AG04450 (cell line): ENCODE data around the gene HCFC2. TPM values are rescaled to one million over a fixed set of nuclear protein-coding genes. Genes with fewer than 3 reads are reported as not detected.

Source experiments
- CTCF ChIA-PET: fragments of 300-600, 350-600 bp; formaldehyde crosslinking; extraction: SDS; loops from one replicate; lab custom pipeline; 2022; ENCODE audit warnings: antibody characterized with exemption, inconsistent platforms; lab: Charles Lee
- POLR2A ChIA-PET: fragments of 350-600 bp; formaldehyde crosslinking; extraction: SDS; loops from one replicate; lab custom pipeline; 2021; ENCODE audit warnings: antibody characterized with exemption, inconsistent platforms; lab: Yijun Ruan, JAX
- DNase-seq: peaks from one replicate; pipeline ENCODE4 v3.0.0-alpha.2; 2011; ENCODE audit warnings: low read depth, low spot score
- H3K27ac ChIP-seq: one replicate; pipeline ENCODE4 v1.5.1; 2012; ENCODE audit warnings: low read depth, low read length, control low read depth
- H3K27me3 ChIP-seq: one replicate; pipeline ENCODE4 v1.6.0; 2012; ENCODE audit warnings: low read length; ENCODE audit not compliant: control insufficient read depth, insufficient read depth
- H3K4me3 ChIP-seq: 2 replicates; pipeline ENCODE4 v1.5.1; 2011; ENCODE audit warnings: mild to moderate bottlenecking, low read depth, low read length, control low read depth
- H3K9me3 ChIP-seq: 2 replicates; pipeline ENCODE4 v1.5.1; 2012; ENCODE audit warnings: low read length; ENCODE audit not compliant: control insufficient read depth, insufficient read depth
- polyA plus RNA-seq: library from polyadenylated mRNA; depleted of rRNA; stranded (reverse); fragments of >200 nt; gene quantifications from 2 replicates; pipeline ENCODE4 v1.2.3, GENCODE V29; 2011
- TF ChIP-seq, protein P1 (sequence below): IDR thresholded peaks from 2 replicates; pipeline ENCODE4 v1.5.1; 2011; ENCODE audit warnings: low read depth, low read length, control low read depth, inconsistent platforms

Gene HCFC2
- polyA plus RNA-seq, 1 experiment: 31.4 TPM

DNA sequence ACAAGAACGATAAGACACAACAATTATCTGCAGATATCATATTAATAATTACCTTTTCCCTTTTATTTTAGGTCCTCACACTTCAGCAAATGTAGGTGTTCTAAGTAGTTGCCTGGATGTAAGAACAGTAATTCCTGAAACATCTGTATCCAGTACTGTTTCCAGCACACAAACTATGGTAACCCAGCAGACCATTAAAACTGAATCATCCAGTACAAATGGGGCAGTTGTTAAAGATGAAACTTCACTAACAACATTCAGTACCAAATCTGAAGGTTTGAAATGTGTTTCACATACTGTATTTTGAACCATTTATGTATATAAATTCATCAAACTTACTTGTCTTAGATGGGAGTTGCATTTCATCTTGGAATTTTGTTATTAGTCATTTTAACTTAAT lies 31.0 kb downstream of the HCFC2 start:
- ChIA-PET CTCF (no interaction called here), POLR2A (no interaction called here)
- TF ChIP-seq, protein P1, sequence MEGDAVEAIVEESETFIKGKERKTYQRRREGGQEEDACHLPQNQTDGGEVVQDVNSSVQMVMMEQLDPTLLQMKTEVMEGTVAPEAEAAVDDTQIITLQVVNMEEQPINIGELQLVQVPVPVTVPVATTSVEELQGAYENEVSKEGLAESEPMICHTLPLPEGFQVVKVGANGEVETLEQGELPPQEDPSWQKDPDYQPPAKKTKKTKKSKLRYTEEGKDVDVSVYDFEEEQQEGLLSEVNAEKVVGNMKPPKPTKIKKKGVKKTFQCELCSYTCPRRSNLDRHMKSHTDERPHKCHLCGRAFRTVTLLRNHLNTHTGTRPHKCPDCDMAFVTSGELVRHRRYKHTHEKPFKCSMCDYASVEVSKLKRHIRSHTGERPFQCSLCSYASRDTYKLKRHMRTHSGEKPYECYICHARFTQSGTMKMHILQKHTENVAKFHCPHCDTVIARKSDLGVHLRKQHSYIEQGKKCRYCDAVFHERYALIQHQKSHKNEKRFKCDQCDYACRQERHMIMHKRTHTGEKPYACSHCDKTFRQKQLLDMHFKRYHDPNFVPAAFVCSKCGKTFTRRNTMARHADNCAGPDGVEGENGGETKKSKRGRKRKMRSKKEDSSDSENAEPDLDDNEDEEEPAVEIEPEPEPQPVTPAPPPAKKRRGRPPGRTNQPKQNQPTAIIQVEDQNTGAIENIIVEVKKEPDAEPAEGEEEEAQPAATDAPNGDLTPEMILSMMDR: no peak
- H3K9me3 ChIP-seq: no peaks in the 10 kb centered on the region
- no peak overlapping the region for H3K4me3 ChIP-seq
- H3K27me3 ChIP-seq: no peaks in the 10 kb centered on the region
- no peak overlapping the region for H3K27ac ChIP-seq
- no peak for DNase-seq

DNA sequence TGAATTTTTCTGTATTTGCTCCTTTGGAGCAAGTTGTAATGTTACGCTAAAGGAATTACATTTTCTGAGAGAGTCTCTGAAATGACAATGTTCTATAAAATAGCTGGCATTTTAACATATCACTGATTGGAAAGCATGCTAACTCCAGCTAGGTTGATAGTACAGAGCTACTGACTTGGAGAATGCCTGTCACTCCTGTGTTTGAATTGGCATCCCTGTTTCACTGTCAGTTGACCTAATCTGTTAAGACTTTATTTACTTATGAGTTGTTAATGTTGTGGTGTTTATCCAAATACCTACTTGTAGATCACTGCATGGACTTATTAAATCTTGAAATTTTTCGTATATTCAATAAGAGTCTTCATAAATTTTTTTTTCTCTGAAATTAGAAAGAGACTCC lies 33.6 kb downstream of the HCFC2 start:
- POLR2A ChIA-PET: interaction anchor here (1.4 kb wide), 1 partner anchor 40 kb away, joined by 3 read pairs; the partner anchor contains the start of gene NFYB
- no peak for DNase-seq
- Histone ChIP-seq H3K9me3 (no peaks in the 10 kb centered on the region), H3K4me3 (no peak overlapping the region), H3K27ac (no peak overlapping the region), H3K27me3 (no peaks in the 10 kb centered on the region)
- TF ChIP-seq, protein P1: no peak
- CTCF ChIA-PET: interaction anchor here (6.0 kb wide), 1 partner anchor 11 kb away, joined by 82 read pairs; no protein-coding TSS in a partner anchor

DNA sequence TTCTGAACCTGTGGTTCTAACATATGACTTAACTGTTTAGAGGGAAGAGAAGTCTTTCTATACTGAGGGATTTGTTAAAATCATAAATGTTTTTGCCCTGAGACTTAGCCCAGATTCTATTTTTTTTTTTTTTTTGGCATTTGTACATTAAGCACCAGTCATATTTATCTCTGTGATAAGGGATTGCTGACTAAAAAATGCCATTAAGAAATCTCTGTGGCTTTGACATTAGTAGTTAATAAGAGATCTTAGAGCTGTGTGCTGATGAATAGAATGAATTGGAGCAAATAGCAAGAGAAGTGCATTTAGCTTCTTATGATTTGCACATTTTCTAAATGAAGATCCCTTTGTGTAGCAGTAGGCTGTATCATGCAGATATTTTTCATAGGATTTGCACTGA lies 41.1 kb downstream of the HCFC2 start:
- no peak overlapping the region for H3K4me3 ChIP-seq
- H3K27me3 ChIP-seq: no peaks in the 10 kb centered on the region
- CTCF ChIA-PET: interaction anchor here (1.0 kb wide), 1 partner anchor 228 kb away, joined by 4 read pairs; no protein-coding TSS in a partner anchor
- TF ChIP-seq, protein P1: no peak
- H3K9me3 ChIP-seq: no peaks in the 10 kb centered on the region
- no peak overlapping the region for H3K27ac ChIP-seq
- POLR2A ChIA-PET: interaction anchor here (0.7 kb wide), 1 partner anchor 333 kb away, joined by 5 read pairs; no protein-coding TSS in a partner anchor
- DNase-seq: no peak

DNA sequence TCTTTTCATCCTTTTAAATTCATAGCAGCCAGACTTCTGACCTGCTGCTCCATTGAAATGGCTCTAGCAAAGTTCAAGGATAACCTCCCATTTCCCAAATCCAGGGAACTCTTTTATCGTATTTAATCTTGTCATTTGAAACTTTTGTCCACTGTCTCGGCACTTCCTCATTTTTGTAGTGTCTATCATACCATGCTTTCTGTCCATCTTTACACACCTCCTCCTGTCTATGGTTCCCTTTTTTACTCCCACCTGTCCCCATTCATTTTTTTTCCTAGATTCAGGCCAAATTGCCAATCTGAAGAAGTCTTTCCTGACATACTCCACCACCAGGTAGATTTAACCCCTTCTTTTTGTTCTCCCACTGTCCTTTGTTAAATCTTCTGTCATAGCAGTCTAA lies 42.6 kb downstream of the HCFC2 start:
- H3K27ac ChIP-seq: no peak overlapping the region
- TF ChIP-seq, protein P1: no peak
- DNase-seq: no peak
- H3K4me3 ChIP-seq: no peak overlapping the region
- ChIA-PET CTCF (interaction anchor here (0.5 to 4.5 kb wide), 4 partner anchors 15 to 230 kb away, joined by 3 to 47 read pairs (median 14); no protein-coding TSS in a partner anchor), POLR2A (no interaction called here)
- H3K27me3 ChIP-seq: no peaks in the 10 kb centered on the region
- no peaks in the 10 kb centered on the region for H3K9me3 ChIP-seq

DNA sequence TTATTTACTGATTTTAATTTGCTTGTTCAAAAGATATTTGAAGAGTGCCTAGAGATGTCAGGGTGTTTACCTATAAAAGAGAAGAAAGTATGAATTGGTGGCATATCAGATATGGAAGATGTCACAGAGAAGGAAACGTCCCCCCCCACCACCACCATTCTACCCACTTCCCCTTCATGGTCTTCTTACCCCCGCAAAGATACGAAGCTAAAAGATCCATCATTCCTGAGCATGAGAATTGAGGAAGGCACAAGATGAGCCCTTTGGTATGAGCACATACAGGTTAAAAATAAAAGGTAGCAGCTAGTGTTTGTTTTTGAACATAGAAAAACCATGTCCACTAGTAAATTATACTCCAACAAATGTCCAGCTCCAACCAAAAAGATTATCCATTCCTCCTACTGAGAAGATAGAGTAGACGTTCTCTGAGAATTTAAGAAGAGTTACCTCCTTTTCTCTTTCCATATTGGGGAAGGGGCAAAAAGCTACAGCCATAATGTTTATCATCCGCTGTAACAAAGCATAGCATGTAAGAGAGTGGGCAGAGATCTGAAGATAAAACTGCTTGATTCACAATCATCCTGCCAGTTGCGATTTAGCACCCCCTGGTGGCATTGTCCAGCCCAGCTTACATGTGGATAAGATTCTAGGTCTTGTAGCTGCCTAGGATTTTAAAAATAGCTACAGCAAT lies 44.6 kb downstream of the HCFC2 start:
- no peak overlapping the region for H3K27ac ChIP-seq
- POLR2A ChIA-PET: interaction anchor here (0.7 to 1.5 kb wide), 5 partner anchors 17 to 143 kb away, joined by 3 to 6 read pairs (median 5); partner anchors contain the start of genes HCFC2 and TDG
- DNase-seq: peak; percentile 69

More for the DNA sequence above, 44.6 kb downstream of the HCFC2 start:
- no peak overlapping the region for H3K4me3 ChIP-seq
- TF ChIP-seq, protein P1: peak; percentile 97
- no peaks in the 10 kb centered on the region for H3K27me3 ChIP-seq
- CTCF ChIA-PET: interaction anchor here (0.6 to 4.5 kb wide), 57 partner anchors 10 to 339 kb away, joined by 3 to 82 read pairs (median 5); partner anchors contain the start of genes EID3, GLT8D2, HCFC2 and TDG
- no peaks in the 10 kb centered on the region for H3K9me3 ChIP-seq
